Transverse colon (tissue), 4 donors: ENCODE data around the gene ADGRL4. TPM values are rescaled to one million over a fixed set of nuclear protein-coding genes. Genes with fewer than 3 reads are reported as not detected.

Source experiments
- DNase-seq: peaks from one replicate; pipeline ENCODE4 v3.0.0-alpha.2; 2019
- H3K27ac ChIP-seq, 4 donors: fragments of 200-600 bp; sonication (generic); 2 replicates each; pipeline ENCODE4 v1.5.1; 2016 to 2018; ENCODE audit warnings: inconsistent platforms in 4 of 4
- H3K27me3 ChIP-seq: fragments of 200-600 bp; sonication (generic); 2 replicates; pipeline ENCODE4 v1.5.1; 2017; ENCODE audit warnings: inconsistent platforms
- H3K36me3 ChIP-seq, 4 donors: fragments of 200-600 bp; sonication (generic); 2 replicates each; pipeline ENCODE4 v1.5.1; 2017 to 2019; ENCODE audit warnings: inconsistent platforms in 4 of 4
- H3K4me1 ChIP-seq, 4 donors: fragments of 200-600 bp; sonication (generic); 2 replicates each; pipeline ENCODE4 v1.5.1; 2017 to 2020; ENCODE audit warnings: inconsistent platforms in 4 of 4
- H3K4me3 ChIP-seq, 4 donors: fragments of 200-600 bp; sonication (generic); 1 replicate in 1 of 4; 2 replicates in 3 of 4; pipeline versions ENCODE4 v1.5.1 to v1.6.1; 2017 to 2019; ENCODE audit warnings: inconsistent platforms in 4 of 4
- H3K9me3 ChIP-seq, 2 donors: fragments of 200-600 bp; sonication (generic); 2 replicates each; pipeline ENCODE4 v1.5.1; 2017 to 2019; ENCODE audit warnings: inconsistent platforms in 2 of 2
- EP300 ChIP-seq: sonication (generic); formaldehyde crosslinking; IDR thresholded peaks from one replicate; pipeline ENCODE4 v1.6.1; 2017; ENCODE audit warnings: antibody characterized with exemption, low read depth
- POLR2A ChIP-seq: fragments of 450-650 bp; IDR thresholded peaks from one replicate; pipeline ENCODE4 v1.6.1; 2016; ENCODE audit warnings: antibody characterized with exemption, mild to moderate bottlenecking, moderate library complexity
- POLR2AphosphoS5 ChIP-seq, 3 donors: sonication (generic); formaldehyde crosslinking; IDR thresholded peaks; one replicate each; pipeline ENCODE4 v1.6.1; 2016; ENCODE audit warnings: antibody characterized with exemption in 3 of 3
- WGBS, 2 donors: methylation state at CpG; one replicate each; pipeline ENCODE4 v1.1.5; 2018; ENCODE audit warnings: low coverage in 1 of 2; 5-methylcytosine and 5-hydroxymethylcytosine counted together
- in situ Hi-C, 4 donors: fragments of 200-750 bp; cut with MboI; loops; one replicate each; pipeline versions ENCODE4 v1.15.0 to v1.15.1; 2017; ENCODE audit warnings: low sequenced_read_pairs in 3 of 4, low pct_ligation_motif_present in 1 of 4, low pct_unique_long_range_greater_than_20kb in 1 of 4
- intact Hi-C: fragments of 100-400 bp; cut with DNase I; formaldehyde crosslinking; loops from one replicate; pipeline ENCODE4 v1.15.1; 2023; ENCODE audit warnings: low total_unique reads
- total RNA-seq, 4 donors: library from RNA; depleted of rRNA; stranded (reverse); fragments of >200 nt; gene quantifications; one replicate each; pipeline ENCODE4 v1.1.0, GENCODE V29; 2016
- TF ChIP-seq, protein P1 (sequence below), 5 experiments: fragments of 200-600 bp in 3 of 5; fragments of 450-650 bp in 2 of 5; sonication (generic) in 3 of 5; IDR thresholded peaks; 1 replicate in 2 of 5; 2 replicates in 3 of 5; pipeline ENCODE4 v1.5.1; 2016 to 2017; ENCODE audit warnings: antibody characterized with exemption in 5 of 5, inconsistent platforms in 3 of 5, mild to moderate bottlenecking in 2 of 5, moderate library complexity in 1 of 5

Gene ADGRL4
- total RNA-seq, 4 donors from 2014 or later, result 0.75 to 7.6 (median 3.5) TPM

DNA sequence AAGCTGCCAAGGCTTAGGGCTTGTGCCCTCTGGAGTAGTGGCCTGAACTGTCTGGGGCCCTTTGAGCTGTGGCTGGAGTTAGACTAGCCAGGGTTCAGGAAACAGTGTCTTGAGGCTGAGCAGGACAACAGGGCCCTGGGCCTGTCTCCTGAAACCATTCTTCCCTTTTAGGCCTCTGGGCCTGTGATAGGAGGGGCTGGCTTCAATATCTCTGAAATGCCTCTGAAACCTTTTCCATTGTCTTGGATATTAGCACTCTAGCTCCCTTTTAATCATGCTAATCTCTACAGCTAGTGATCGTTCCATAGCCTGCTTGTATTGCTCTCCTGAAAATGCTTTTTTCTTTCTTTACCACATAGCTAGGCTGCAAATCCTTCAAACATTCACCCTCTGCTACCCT lies 135.3 kb downstream of the ADGRL4 start:
- intact Hi-C loops, result no loop called here
- no peak for DNase-seq
- no peak for TF ChIP-seq EP300
- no peak for TF ChIP-seq POLR2A
- no peak for TF ChIP-seq POLR2AphosphoS5 (IDR thresholded peaks at IDR 0.05)
- TF ChIP-seq, protein P1, sequence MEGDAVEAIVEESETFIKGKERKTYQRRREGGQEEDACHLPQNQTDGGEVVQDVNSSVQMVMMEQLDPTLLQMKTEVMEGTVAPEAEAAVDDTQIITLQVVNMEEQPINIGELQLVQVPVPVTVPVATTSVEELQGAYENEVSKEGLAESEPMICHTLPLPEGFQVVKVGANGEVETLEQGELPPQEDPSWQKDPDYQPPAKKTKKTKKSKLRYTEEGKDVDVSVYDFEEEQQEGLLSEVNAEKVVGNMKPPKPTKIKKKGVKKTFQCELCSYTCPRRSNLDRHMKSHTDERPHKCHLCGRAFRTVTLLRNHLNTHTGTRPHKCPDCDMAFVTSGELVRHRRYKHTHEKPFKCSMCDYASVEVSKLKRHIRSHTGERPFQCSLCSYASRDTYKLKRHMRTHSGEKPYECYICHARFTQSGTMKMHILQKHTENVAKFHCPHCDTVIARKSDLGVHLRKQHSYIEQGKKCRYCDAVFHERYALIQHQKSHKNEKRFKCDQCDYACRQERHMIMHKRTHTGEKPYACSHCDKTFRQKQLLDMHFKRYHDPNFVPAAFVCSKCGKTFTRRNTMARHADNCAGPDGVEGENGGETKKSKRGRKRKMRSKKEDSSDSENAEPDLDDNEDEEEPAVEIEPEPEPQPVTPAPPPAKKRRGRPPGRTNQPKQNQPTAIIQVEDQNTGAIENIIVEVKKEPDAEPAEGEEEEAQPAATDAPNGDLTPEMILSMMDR (IDR thresholded peaks at IDR 0.05), result no peak

DNA sequence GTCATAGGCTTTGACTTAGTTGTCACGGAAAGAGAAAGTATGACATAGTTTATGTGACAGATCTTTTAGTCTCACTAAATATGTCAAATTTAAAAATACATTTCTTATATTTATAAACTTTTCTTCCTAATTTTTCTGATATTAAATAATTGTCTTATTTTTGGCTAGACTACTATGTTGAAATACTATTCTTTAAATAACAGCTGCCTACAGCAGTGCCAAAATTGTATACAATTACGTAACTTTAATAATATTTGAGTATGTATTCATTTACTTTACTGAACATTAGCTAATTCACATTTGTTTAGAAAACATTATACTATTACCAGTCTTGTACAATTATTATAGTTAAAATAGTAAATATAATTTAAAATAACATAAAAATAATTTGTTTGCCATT lies 137.4 kb downstream of the ADGRL4 start:
- Histone ChIP-seq H3K36me3 (no peaks in the 10 kb centered on the region), H3K4me1 (no peaks in the 10 kb centered on the region), H3K4me3 (no peak overlapping the region), H3K27ac (no peak overlapping the region), H3K27me3 (no peaks in the 10 kb centered on the region), H3K9me3 (no peaks in the 10 kb centered on the region)
- DNase-seq, result no peak
- in situ Hi-C loops (no loop called here), intact Hi-C loops (no loop called here)
- TF ChIP-seq, protein P1 (IDR thresholded peaks at IDR 0.05), result no peak
- 60 to 76% methylated on average over 2 of the region's 2 CpGs for WGBS, 2 donors

More for the DNA sequence above, 135.3 kb downstream of the ADGRL4 start:
- Histone ChIP-seq H3K27ac (no peak overlapping the region), H3K36me3 (no peaks in the 10 kb centered on the region), H3K27me3 (no peaks in the 10 kb centered on the region), H3K4me3 (no peak overlapping the region), H3K9me3 (no peaks in the 10 kb centered on the region), H3K4me1 (no peaks in the 10 kb centered on the region)
- 91 to 100% methylated on average over 1 of the region's 1 CpG for WGBS, 2 donors
- in situ Hi-C loops, result no loop called here

DNA sequence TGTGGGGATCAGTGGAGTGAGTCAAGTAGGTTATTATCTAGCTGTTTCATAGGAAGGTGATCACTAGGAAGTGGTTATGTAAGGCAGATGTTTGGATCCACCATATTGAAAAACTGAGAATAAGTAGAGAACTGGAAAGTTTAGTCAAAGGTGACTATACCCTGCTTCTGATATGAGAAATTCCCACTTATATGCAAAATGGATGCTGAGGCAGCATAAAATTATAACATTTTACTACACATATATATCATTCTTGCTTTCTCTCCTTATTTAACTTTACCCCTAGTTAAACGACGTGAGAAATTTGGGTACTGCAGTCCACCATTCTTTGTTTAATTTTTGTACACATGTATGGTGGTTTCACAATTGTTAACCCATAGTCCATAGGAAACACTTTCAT lies 142.4 kb downstream of the ADGRL4 start:
- no peak overlapping the region for H3K4me3 ChIP-seq
- 94% methylated on average over 2 of the region's 2 CpGs for WGBS, 2 donors
- H3K27me3 ChIP-seq, result no peaks in the 10 kb centered on the region
- no peaks in the 10 kb centered on the region for H3K36me3 ChIP-seq
- DNase-seq, result no peak
- no peaks in the 10 kb centered on the region for H3K4me1 ChIP-seq
- in situ Hi-C loops, result no loop called here
- intact Hi-C loops, result no loop called here
- H3K9me3 ChIP-seq, result no peaks in the 10 kb centered on the region
- H3K27ac ChIP-seq, result no peak overlapping the region
- no peak for TF ChIP-seq EP300
- TF ChIP-seq POLR2AphosphoS5 (IDR thresholded peaks at IDR 0.05), result no peak
- TF ChIP-seq, protein P1 (IDR thresholded peaks at IDR 0.05), result no peak
- no peak for TF ChIP-seq POLR2A

DNA sequence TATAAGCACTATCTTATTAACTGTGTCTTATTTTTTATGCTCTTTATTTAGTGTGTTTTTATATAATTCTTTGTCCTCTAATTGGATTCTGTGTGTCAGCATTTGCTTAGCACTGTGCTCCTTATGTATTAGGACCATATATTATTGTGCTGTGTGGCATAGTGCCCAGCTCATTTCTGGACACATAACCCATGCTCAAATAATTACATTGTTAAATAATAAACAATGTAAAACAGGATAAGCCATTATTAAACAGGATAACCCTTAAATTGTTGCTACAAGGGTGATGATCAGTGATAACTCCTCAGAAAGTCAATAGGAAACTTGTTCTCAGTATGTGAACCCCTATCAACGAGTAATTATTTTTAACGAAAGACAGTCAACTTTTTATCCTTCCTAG lies 150.4 kb downstream of the ADGRL4 start:
- 66 to 72% methylated on average over 2 of the region's 2 CpGs for WGBS, 2 donors
- TF ChIP-seq POLR2AphosphoS5 (IDR thresholded peaks at IDR 0.05), result no peak
- TF ChIP-seq, protein P1 (IDR thresholded peaks at IDR 0.05), result no peak
- no peak for TF ChIP-seq POLR2A
- TF ChIP-seq EP300, result no peak
- intact Hi-C loops, result no loop called here
- no peak for DNase-seq
- H3K27ac ChIP-seq, result no peak overlapping the region
- H3K27me3 ChIP-seq, result no peaks in the 10 kb centered on the region
- H3K4me3 ChIP-seq, result no peak overlapping the region
- in situ Hi-C loops, result no loop called here
- H3K9me3 ChIP-seq, result no peaks in the 10 kb centered on the region
- no peaks in the 10 kb centered on the region for H3K36me3 ChIP-seq
- no peaks in the 10 kb centered on the region for H3K4me1 ChIP-seq
